OCI-LY1 (cell line): ENCODE measurements around the gene IL12RB1.

ENCODE experiments used
- EZH2 ChIP-seq: fragments of 200-600 bp; sonication (generic), shearing (Covaris generic); IDR thresholded peaks from 2 replicates; pipeline ENCODE4 v1.8.0; 2017; ENCODE audit warnings: borderline replicate concordance, mixed run types, mild to moderate bottlenecking, antibody characterized with exemption, low read length, moderate library complexity, mixed read lengths
- TF ChIP-seq, protein P1 (sequence below): fragments of 200-600 bp; sonication (generic), shearing (Covaris generic); IDR thresholded peaks from 2 replicates; pipeline ENCODE4 v1.5.1; 2017; ENCODE audit warnings: mild to moderate bottlenecking, antibody characterized with exemption, low read length, moderate library complexity, mixed read lengths

DNA sequence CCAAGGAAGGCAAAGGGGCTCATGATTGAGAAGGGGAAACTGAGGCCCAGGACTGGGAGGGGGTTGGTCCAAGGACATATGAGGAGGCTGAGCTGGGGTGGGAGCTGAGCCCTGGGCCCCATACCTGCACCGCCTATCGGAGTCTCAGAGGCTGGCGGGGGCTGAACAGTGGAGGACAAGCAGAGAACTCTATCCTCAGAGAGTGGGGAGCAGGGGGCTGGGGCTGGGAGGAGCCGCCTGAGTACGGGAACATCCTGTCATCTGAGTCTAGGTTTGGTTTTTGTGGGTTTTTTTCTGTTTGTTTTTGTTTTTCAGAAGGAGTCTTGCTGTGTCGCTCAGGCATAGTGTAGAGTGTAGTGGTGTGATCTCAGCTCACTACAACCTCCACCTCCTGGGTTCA lies 72.5 kb downstream of the IL12RB1 start:
- no peak for TF ChIP-seq EZH2
- TF ChIP-seq, protein P1, sequence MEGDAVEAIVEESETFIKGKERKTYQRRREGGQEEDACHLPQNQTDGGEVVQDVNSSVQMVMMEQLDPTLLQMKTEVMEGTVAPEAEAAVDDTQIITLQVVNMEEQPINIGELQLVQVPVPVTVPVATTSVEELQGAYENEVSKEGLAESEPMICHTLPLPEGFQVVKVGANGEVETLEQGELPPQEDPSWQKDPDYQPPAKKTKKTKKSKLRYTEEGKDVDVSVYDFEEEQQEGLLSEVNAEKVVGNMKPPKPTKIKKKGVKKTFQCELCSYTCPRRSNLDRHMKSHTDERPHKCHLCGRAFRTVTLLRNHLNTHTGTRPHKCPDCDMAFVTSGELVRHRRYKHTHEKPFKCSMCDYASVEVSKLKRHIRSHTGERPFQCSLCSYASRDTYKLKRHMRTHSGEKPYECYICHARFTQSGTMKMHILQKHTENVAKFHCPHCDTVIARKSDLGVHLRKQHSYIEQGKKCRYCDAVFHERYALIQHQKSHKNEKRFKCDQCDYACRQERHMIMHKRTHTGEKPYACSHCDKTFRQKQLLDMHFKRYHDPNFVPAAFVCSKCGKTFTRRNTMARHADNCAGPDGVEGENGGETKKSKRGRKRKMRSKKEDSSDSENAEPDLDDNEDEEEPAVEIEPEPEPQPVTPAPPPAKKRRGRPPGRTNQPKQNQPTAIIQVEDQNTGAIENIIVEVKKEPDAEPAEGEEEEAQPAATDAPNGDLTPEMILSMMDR, result no peak
